H9 (cell line): ENCODE measurements around the gene DNAJC18. TPM values are rescaled to one million over a fixed set of nuclear protein-coding genes. Genes with fewer than 3 reads are reported as not detected.
"Not testable (repeated sequence)": the region's sequence is repeated elsewhere in the genome, so short reads cannot be mapped to it uniquely, and the experiment has no call there.

Source experiments
- DNase-seq: peaks from one replicate; pipeline ENCODE4 v3.0.0-alpha.2; 2017
- H2AFZ ChIP-seq: one replicate; pipeline ENCODE4 v1.6.1; 2013; ENCODE audit warnings: mild to moderate bottlenecking, low read length, control low read depth, moderate library complexity
- H2AK5ac ChIP-seq: 2 replicates; pipeline ENCODE4 v1.6.1; 2013; ENCODE audit warnings: low read length, control low read depth, mixed read lengths; ENCODE audit not compliant: insufficient read length
- H2BK120ac ChIP-seq: one replicate; pipeline ENCODE4 v1.6.1; 2013; ENCODE audit warnings: low read depth, mild to moderate bottlenecking, low read length, control low read depth, inconsistent platforms; ENCODE audit not compliant: poor library complexity, severe bottlenecking
- H2BK12ac ChIP-seq: 2 replicates; pipeline ENCODE4 v1.6.1; 2013; ENCODE audit warnings: low read length, control low read depth, mixed read lengths, low read depth; ENCODE audit not compliant: insufficient read length
- H2BK15ac ChIP-seq: 2 replicates; pipeline ENCODE4 v1.6.1; 2013; ENCODE audit warnings: low read depth, low read length, control low read depth
- H2BK20ac ChIP-seq: one replicate; pipeline ENCODE4 v1.6.1; 2013; ENCODE audit warnings: low read depth, mild to moderate bottlenecking, low read length, control low read depth, inconsistent platforms; ENCODE audit not compliant: poor library complexity, severe bottlenecking
- H2BK5ac ChIP-seq: 2 replicates; pipeline ENCODE4 v1.6.1; 2013; ENCODE audit warnings: low read length, control low read depth, mixed read lengths; ENCODE audit not compliant: insufficient read length
- H3K14ac ChIP-seq: 2 replicates; pipeline ENCODE4 v1.6.1; 2013; ENCODE audit warnings: low read length, control low read depth; ENCODE audit not compliant: insufficient read depth
- H3K18ac ChIP-seq: 2 replicates; pipeline ENCODE4 v1.6.1; 2013; ENCODE audit warnings: low read depth, mild to moderate bottlenecking, mixed read lengths, low read length, control low read depth; ENCODE audit not compliant: insufficient read length
- H3K23ac ChIP-seq: 2 replicates; pipeline ENCODE4 v1.6.1; 2013; ENCODE audit warnings: low read length, control low read depth, mixed read lengths, low read depth; ENCODE audit not compliant: insufficient read length
- H3K23me2 ChIP-seq: 2 replicates; pipeline ENCODE4 v1.6.1; 2013; ENCODE audit warnings: low read depth, mild to moderate bottlenecking, mixed read lengths, low read length, control low read depth; ENCODE audit not compliant: insufficient read length, poor library complexity, severe bottlenecking
- H3K27ac ChIP-seq: 2 replicates; pipeline ENCODE4 v1.5.1; 2013; ENCODE audit warnings: low read length, control low read depth, mixed read lengths, low read depth; ENCODE audit not compliant: insufficient read length
- H3K27me3 ChIP-seq: 2 replicates; pipeline ENCODE4 v1.6.1; 2013; ENCODE audit warnings: low read length, control low read depth, inconsistent platforms; ENCODE audit not compliant: insufficient read depth
- H3K4ac ChIP-seq: 2 replicates; pipeline ENCODE4 v1.6.1; 2013; ENCODE audit warnings: low read depth, mild to moderate bottlenecking, control low read depth, inconsistent platforms, low read length, moderate library complexity
- H3K4me1 ChIP-seq: 2 replicates; pipeline ENCODE4 v1.6.1; 2013; ENCODE audit warnings: low read length, control low read depth, inconsistent platforms; ENCODE audit not compliant: insufficient read depth
- H3K4me2 ChIP-seq: 2 replicates; pipeline ENCODE4 v1.6.1; 2013; ENCODE audit warnings: low read length, control low read depth, mixed read lengths; ENCODE audit not compliant: insufficient read length, insufficient read depth
- H3K56ac ChIP-seq: 2 replicates; pipeline ENCODE4 v1.6.1; 2013; ENCODE audit warnings: low read depth, mild to moderate bottlenecking, mixed read lengths, low read length, control low read depth; ENCODE audit not compliant: insufficient read length
- H3K79me1 ChIP-seq: 2 replicates; pipeline ENCODE4 v1.6.1; 2013; ENCODE audit warnings: low read depth, mild to moderate bottlenecking, moderate library complexity, low read length, control low read depth, inconsistent platforms; ENCODE audit not compliant: insufficient read depth, poor library complexity, severe bottlenecking
- H3K79me2 ChIP-seq: 2 replicates; pipeline ENCODE4 v1.6.1; 2013; ENCODE audit warnings: low read length, control low read depth, inconsistent platforms; ENCODE audit not compliant: insufficient read depth
- H3K9ac ChIP-seq: 2 replicates; pipeline ENCODE4 v1.6.1; 2013; ENCODE audit warnings: low read length, control low read depth, mixed read lengths; ENCODE audit not compliant: insufficient read length; ENCODE audit errors: extremely low read depth
- H3K9me3 ChIP-seq: one replicate; pipeline ENCODE4 v1.6.1; 2013; ENCODE audit warnings: low read depth, low read length, inconsistent platforms; ENCODE audit not compliant: control insufficient read depth
- H3T11ph ChIP-seq: one replicate; pipeline ENCODE4 v1.6.1; 2013; ENCODE audit warnings: mild to moderate bottlenecking, low read length, control low read depth, inconsistent platforms
- H4K20me1 ChIP-seq: one replicate; pipeline ENCODE4 v1.6.1; 2013; ENCODE audit not compliant: control insufficient read depth, insufficient read length, insufficient read depth
- H4K5ac ChIP-seq: 2 replicates; pipeline ENCODE4 v1.6.1; 2013; ENCODE audit warnings: low read depth, mild to moderate bottlenecking, mixed read lengths, low read length, control low read depth; ENCODE audit not compliant: insufficient read length
- H4K8ac ChIP-seq: replicated peaks from 2 replicates; pipeline ENCODE4 v1.6.1; 2013; ENCODE audit warnings: low read length, control low read depth, mixed read lengths, low read depth; ENCODE audit not compliant: insufficient read length
- H4K91ac ChIP-seq: 2 replicates; pipeline ENCODE4 v1.6.1; 2013; ENCODE audit warnings: low read depth, mild to moderate bottlenecking, moderate library complexity, mixed read lengths, low read length, control low read depth; ENCODE audit not compliant: insufficient read length
- H3K27ac Mint-ChIP-seq, 3 experiments: 2 replicates in 2 of 3; 3 replicates in 1 of 3; pipeline ENCODE4 v1.8.0; 2020 to 2021; ENCODE audit warnings: mixed read lengths in 3 of 3, mild to moderate bottlenecking in 1 of 3, moderate library complexity in 1 of 3
- H3K27me3 Mint-ChIP-seq: 2 replicates; pipeline ENCODE4 v1.8.0; 2021; ENCODE audit warnings: low read depth, mild to moderate bottlenecking, moderate library complexity, mixed read lengths
- H3K36me3 Mint-ChIP-seq, 3 experiments: 2 replicates in 2 of 3; 3 replicates in 1 of 3; pipeline ENCODE4 v1.8.0; 2020 to 2021; ENCODE audit warnings: low read depth in 3 of 3, mixed read lengths in 3 of 3; ENCODE audit not compliant: insufficient read depth in 1 of 3
- H3K4me1 Mint-ChIP-seq, 2 experiments: 2 replicates each; pipeline ENCODE4 v1.8.0; 2020; ENCODE audit warnings: mixed read lengths in 2 of 2
- H3K4me3 Mint-ChIP-seq, 2 experiments: 2 replicates in 1 of 2; 3 replicates in 1 of 2; pipeline ENCODE4 v1.8.0; 2020 to 2021; ENCODE audit warnings: mild to moderate bottlenecking in 2 of 2, mixed read lengths in 2 of 2, moderate library complexity in 1 of 2
- H3K9me3 Mint-ChIP-seq, 2 experiments: 2 replicates in 1 of 2; 3 replicates in 1 of 2; pipeline ENCODE4 v1.8.0; 2020; ENCODE audit warnings: mild to moderate bottlenecking in 2 of 2, mixed read lengths in 2 of 2, moderate library complexity in 1 of 2
- WGBS: extraction: QIAGEN DNeasy Blood & Tissue Kit; methylation state at CpG from one replicate; pipeline ENCODE4 v1.1.7; 2013; ENCODE audit warnings: missing lambda C conversion rate, low lambda C conversion rate, mixed read lengths; ENCODE audit not compliant: insufficient read length; ENCODE audit errors: extremely low coverage; 5-methylcytosine and 5-hydroxymethylcytosine counted together
- total RNA-seq: library from RNA; stranded (reverse); gene quantifications from 2 replicates; pipeline ENCODE4 v1.2.1, GENCODE V29; 2021
- TF ChIP-seq, protein P1 (sequence below): fragments of 200-600 bp; sonication (generic); conservative IDR thresholded peaks from 3 replicates; pipeline ENCODE4 v1.8.0; 2021; ENCODE audit warnings: antibody characterized with exemption, mild to moderate bottlenecking

DNAJC18 gene
- total RNA-seq, 1 experiment from 2014 or later: 26.5 TPM

DNA sequence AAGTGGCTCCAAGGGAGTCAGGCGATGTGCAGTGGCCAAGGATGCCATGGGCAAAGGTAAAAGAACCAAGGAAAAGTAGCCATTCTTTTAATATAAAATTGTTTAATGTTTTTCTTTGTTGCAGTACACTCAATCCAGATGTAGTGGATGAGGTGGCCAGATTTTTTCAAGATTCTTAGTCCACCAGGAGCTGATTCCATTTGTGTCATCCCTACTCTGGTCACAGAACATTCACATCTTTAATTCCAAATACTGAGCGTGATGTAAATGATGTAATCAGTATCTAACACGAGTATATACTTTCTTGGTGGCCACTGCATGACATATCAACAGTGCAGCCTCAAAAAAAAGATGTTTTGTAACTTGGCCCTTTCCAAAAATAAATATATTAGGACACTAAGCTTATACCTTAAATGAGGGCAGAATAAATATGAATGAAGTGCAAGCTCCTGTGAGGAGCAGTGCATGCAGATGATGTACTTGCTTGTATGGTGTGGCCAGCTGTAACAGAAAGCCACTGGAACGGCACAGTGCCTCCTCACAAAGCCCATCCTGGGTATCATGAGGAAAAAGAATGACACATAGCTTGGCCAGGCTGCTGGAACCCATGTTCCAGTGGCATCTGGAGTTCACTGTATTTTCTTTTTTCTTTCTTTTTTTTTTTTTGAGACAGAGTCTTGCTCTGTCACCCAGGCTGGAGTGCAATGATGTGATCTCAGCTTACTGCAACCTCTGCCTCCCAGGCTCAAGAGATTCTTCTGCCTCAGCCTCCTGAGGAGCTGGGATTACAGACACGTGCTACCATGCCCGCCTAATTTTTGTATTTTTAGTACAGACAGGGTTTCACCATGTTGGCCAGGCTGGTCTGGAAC, 29.0 kb downstream of the DNAJC18 start:
- H3K79me1 ChIP-seq: no peaks in the 10 kb centered on the region
- H3K36me3 Mint-ChIP-seq: peaks cover 0 to 17% (median 12%) of the 10 kb centered on the region in 3 experiments; a peak in 4 of 7 replicates
- no peak overlapping the region for H4K5ac ChIP-seq
- H3K4ac ChIP-seq: no peak overlapping the region
- no peaks in the 10 kb centered on the region for H3K9me3 ChIP-seq
- no peak overlapping the region for H3K4me3 Mint-ChIP-seq
- no peaks in the 10 kb centered on the region for H3K23me2 ChIP-seq
- no CpG with 5 or more reads among the region's 6 CpGs for WGBS
- no peak overlapping the region for H2AFZ ChIP-seq
- no peaks in the 10 kb centered on the region for H3K9me3 Mint-ChIP-seq
- no peak overlapping the region for H4K91ac ChIP-seq
- no peak overlapping the region for H2BK5ac ChIP-seq
- no peak overlapping the region for H3K9ac ChIP-seq
- H2BK12ac ChIP-seq: no peak overlapping the region
- H3K4me2 ChIP-seq: no peak overlapping the region
- TF ChIP-seq, protein P1, sequence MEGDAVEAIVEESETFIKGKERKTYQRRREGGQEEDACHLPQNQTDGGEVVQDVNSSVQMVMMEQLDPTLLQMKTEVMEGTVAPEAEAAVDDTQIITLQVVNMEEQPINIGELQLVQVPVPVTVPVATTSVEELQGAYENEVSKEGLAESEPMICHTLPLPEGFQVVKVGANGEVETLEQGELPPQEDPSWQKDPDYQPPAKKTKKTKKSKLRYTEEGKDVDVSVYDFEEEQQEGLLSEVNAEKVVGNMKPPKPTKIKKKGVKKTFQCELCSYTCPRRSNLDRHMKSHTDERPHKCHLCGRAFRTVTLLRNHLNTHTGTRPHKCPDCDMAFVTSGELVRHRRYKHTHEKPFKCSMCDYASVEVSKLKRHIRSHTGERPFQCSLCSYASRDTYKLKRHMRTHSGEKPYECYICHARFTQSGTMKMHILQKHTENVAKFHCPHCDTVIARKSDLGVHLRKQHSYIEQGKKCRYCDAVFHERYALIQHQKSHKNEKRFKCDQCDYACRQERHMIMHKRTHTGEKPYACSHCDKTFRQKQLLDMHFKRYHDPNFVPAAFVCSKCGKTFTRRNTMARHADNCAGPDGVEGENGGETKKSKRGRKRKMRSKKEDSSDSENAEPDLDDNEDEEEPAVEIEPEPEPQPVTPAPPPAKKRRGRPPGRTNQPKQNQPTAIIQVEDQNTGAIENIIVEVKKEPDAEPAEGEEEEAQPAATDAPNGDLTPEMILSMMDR: no peak
- H3K4me1 Mint-ChIP-seq: no peaks in the 10 kb centered on the region; a peak in 1 of 4 replicates
- H4K8ac ChIP-seq: no peak overlapping the region
- no peaks in the 10 kb centered on the region for H4K20me1 ChIP-seq
- H3K27ac ChIP-seq: no peak overlapping the region
- H3T11ph ChIP-seq: no peak overlapping the region
- no peak overlapping the region for H3K18ac ChIP-seq
- peaks cover 2% of the 10 kb centered on the region; the same call in 1 of the 2 replicates for H3K27me3 Mint-ChIP-seq
- no peak overlapping the region for H2BK120ac ChIP-seq
- no peak overlapping the region for H3K27ac Mint-ChIP-seq
- H3K79me2 ChIP-seq: no peaks in the 10 kb centered on the region
- no peaks in the 10 kb centered on the region for H3K4me1 ChIP-seq
- H2AK5ac ChIP-seq: no peak overlapping the region
- no peak for DNase-seq
- H3K56ac ChIP-seq: no peak overlapping the region
- no peak overlapping the region for H3K14ac ChIP-seq
- H2BK15ac ChIP-seq: no peak overlapping the region
- no peak overlapping the region for H2BK20ac ChIP-seq
- no peak overlapping the region for H3K23ac ChIP-seq
- H3K27me3 ChIP-seq: no peaks in the 10 kb centered on the region

DNA sequence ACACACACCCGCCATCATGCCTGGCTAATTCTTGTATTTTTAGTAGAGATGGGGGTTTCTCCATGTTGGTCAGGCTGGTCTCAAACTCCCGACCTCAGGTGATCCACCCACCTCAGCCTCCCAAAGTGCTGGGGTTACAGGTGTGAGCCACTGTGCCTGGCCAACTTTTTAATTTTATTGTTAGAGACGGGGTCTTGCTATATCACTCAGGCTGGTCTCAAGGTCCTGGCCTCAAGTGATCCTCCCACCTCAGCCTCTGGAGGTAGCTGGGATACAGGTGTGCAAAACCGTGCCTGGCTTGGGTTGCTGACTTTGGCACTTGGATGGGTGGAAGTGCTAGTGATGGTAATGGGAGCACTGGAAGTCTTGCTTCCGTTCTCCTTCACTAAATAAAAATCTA, 30.2 kb downstream of the DNAJC18 start:
- peaks cover 0 to 12% (median 12%) of the 10 kb centered on the region in 3 experiments; a peak in 4 of 7 replicates for H3K36me3 Mint-ChIP-seq
- H3K56ac ChIP-seq, H4K91ac ChIP-seq, H3K27ac Mint-ChIP-seq, H3K14ac ChIP-seq, H2BK120ac ChIP-seq, H3K27me3 Mint-ChIP-seq, H3K9me3 Mint-ChIP-seq, H3K79me1 ChIP-seq, H2BK12ac ChIP-seq, H3K79me2 ChIP-seq, H2AK5ac ChIP-seq, H2BK20ac ChIP-seq, H3K4me2 ChIP-seq, H2AFZ ChIP-seq, H4K8ac ChIP-seq, H3K18ac ChIP-seq, H3K27ac ChIP-seq, H3K4ac ChIP-seq, H3K9ac ChIP-seq, H3K9me3 ChIP-seq, H4K20me1 ChIP-seq, H3T11ph ChIP-seq, H3K27me3 ChIP-seq, H3K23me2 ChIP-seq, H2BK15ac ChIP-seq, H3K23ac ChIP-seq, H3K4me1 ChIP-seq, H2BK5ac ChIP-seq, DNase-seq, H4K5ac ChIP-seq, H3K4me3 Mint-ChIP-seq, H3K4me1 Mint-ChIP-seq: not testable (repeated sequence)
- WGBS: no CpG with 5 or more reads among the region's 5 CpGs
